NCI-H510A (cell line): ENCODE results near the gene BET1L.

ENCODE experiments used
- DNase-seq: peaks from one replicate; lab custom pipeline; 2025; lab: John Stamatoyannopoulos, UW

Gene BET1L

DNA sequence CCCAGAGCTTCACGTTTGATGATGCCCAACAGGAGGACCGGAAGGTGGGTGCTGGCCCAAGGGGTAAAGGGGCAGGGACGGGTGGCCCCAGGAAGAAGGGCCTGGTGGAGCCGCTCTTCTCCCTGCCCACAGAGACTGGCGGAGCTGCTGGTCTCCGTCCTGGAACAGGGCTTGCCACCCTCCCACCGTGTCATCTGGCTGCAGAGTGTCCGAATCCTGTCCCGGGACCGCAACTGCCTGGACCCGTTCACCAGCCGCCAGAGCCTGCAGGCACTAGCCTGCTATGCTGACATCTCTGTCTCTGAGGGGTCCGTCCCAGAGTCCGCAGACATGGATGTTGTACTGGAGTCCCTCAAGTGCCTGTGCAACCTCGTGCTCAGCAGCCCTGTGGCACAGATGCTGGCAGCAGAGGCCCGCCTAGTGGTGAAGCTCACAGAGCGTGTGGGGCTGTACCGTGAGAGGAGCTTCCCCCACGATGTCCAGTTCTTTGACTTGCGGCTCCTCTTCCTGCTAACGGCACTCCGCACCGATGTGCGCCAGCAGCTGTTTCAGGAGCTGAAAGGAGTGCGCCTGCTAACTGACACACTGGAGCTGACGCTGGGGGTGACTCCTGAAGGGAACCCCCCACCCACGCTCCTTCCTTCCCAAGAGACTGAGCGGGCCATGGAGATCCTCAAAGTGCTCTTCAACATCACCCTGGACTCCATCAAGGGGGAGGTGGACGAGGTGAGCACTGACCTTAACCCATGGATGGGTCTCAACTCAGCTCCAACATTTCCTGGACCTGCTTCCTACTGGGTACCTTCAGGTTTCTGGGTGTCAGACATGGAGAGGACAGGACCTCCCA, 2.3 kb upstream of the BET1L start:
- no peak for DNase-seq

DNA sequence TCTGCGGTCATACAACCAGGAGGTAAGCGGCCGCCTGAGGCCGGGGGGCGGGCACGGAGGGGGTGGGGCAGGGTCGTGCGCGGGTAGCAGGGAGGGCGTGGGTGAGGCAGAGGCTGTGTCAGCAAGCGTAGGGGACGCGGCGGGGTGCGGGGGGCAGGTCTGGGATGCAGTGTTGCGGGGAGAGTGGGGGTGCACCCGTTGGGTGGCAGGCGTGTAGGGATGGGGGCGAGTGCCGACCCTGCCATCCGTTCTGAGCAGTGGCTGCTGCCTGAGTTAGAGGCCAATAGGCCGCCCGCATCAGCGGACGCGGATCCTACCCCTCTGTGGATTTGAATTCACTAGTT, 1.7 kb upstream of the BET1L start:
- no peak for DNase-seq

DNA sequence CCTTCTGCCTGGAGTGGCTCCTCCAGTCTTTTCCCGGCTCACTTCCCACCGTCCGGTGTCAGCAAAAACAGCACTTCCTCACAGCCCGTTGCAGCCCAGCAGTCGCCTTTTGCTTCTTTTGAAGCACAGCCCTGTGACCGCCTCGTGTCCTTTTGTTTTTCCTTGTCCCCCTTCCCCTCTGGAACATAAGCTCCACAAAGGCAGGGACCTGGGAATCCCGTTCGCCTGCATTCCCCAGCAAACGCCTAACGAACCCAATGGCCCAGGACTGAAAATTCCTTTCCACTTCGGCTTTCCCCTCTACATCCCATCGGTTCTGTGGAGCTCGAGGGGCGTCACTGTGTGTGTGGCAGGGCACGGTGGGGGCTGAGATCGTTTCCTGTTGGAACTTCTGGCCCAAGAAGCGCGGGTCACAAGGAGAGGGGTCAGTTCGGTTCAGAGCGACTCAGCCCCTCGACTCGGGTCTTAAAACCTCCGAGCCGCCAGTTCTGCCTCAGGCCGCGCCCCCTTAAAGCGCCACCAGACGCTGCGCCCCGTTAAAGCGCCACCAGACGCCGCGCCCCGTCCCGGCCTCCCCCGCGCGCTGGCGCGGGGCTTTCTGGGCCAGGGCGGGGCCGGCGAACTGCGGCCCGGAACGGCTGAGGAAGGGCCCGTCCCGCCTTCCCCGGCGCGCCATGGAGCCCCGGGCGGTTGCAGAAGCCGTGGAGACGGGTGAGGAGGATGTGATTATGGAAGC, 1.1 kb upstream of the BET1L start:
- no peak for DNase-seq

DNA sequence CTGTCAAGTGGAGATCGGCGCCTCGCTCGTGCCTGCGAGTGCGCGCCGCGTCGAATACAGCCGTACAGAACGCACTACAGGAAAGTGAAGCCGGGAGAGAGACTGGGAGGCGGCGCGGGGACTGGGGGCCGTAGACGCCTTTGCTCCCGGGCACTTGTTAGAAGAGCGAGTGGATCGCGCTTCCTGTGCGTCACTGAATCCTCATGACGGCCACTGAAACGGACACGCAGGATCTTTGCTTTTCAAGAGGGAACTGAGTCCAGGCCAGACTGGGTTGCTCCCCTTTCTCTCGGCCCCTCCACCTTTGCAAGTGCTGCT, 623 bp upstream of the BET1L start:
- no peak for DNase-seq

DNA sequence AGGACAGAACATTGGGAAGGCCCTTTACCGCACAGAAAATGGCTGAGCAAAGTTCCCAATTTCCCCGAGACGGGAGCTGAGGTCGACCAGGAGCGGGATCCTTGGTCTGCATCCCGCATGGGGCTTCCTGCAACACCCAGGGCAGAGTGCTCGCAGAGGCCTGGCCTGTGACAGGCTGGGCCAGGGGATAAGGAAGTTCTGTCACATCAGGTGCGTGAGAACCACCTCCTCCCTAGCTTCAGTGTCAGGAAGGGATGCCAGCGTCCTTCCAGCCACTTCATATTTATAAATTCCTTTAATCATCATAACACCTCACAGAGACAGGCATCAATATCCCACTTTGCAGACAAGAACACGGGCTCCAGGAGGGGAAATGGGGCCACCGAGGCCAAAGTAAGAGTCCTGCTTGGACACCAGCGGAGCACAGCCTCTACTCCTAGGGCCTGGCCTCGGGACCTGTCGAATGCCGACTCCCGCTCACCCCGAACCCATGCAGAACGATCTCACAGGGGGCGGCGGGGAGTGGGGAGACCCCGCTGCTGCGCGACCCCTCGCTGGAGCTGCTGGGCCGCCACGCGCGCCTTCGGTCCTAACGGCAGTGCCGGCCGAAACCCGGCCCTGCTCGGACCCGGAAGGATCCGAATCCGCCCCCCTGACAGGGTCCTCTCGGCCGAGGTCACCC, 532 bp downstream of the BET1L start:
- DNase-seq = no peak

DNA sequence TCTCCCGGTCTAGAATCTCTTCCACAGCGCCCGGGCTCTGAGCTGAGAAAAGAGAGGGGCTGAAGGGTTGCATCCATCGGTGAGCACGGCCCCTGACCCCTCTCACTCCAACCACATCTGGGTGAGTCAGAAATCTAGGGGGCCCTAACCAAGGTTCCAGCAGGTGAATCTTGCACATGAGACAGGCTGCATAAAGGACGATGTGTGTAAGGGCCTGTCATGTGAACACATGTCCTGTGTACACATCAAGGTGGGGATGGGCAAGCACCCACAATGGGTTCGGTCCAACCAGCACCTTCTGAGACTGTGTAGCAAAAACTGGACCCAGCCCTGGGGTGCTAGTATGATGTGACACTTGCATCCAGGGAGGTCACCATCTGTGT, 1.2 kb downstream of the BET1L start:
- no peak for DNase-seq

DNA sequence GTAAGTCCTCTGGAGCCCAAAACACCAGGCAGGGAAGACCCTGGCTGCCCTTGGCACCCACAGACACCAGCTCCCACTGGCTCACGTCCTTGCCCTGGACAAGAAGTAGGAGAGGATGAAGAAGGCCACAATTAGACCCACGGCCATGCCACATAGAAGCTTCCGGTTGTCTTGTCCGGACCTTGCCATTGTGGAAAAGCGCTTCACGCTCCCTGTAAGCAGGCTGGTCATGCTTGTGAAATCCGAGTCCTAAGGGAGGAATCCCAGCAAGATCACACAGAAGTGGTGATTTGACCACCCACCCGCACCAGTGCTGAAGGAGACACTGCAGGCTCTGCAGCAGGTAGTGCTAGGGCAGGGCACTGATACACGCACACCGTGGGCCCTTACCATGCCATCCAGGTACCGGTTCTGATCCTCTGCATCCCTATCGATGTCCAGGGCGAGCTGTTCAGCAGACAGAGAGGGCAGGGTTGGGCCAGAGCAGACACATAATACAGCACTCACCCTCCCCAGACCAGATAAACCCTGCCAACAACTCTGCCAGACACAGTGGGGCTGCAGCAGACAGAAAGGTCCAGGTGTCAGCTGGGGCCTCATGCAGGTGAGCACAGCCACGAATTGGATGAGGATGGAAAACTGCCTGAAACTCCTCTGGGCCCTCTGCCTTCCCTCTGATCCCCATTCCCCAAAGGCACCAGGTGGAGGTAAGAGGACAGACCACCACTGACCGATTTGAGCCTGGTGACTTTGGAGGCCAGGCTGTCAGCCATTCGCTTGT, 1.8 kb downstream of the BET1L start:
- no peak for DNase-seq

DNA sequence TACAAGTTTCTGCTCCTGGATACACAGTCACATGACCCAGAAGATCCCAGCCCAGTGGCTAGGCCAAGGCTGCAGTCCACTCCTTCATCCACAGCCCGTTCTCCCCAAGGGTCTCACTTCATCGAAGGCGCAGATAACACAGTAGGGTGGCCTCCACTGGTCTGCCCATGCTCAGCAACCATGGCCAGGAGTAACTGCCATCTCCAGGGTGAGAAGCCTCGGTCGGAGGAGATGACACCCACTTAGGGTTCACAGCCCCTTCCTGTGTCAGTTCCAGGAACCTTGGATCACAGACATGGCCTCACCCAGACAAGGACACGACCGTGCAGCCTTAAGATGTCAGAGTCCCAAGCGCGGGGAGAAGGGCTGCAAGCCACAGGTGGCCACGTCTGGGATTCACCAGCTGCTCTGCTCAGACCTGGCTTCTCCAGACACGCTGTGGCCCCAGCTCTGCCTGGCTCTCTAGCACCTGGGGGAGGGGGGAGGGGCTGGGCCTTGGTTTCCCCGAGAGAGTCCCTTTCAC, 2.6 kb downstream of the BET1L start:
- DNase-seq = no peak

DNA sequence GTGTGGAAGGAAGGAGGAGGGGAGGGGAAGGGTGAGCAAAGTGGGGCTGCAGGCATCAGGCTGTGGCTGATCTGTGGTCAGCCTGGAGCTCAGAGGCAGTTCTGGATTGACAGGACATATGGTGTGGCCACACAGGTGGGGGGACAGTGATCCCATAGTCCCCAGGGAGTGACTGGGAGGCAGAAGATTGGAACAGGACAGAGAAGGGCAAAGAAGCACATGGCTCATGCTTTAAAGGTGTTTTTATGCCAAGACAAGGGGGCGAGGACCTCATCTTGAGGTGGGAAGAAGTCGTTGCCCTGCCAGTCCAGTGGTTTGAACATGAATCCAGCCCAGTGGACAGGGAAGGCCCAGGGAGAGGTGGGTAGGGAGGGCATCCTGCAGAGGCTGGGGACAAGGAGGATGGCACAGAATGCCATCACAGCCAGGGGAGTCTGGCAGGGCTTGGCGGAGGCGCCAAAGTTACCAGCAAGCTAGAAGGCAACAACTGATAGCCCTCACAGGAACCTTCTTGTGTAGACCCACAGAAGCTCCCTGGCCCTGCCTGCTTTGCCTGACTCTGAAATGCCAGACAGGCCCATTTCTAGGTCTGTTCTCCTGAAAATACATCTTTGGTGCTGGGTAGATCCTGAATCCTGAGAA, 3.1 kb downstream of the BET1L start:
- DNase-seq = no peak

DNA sequence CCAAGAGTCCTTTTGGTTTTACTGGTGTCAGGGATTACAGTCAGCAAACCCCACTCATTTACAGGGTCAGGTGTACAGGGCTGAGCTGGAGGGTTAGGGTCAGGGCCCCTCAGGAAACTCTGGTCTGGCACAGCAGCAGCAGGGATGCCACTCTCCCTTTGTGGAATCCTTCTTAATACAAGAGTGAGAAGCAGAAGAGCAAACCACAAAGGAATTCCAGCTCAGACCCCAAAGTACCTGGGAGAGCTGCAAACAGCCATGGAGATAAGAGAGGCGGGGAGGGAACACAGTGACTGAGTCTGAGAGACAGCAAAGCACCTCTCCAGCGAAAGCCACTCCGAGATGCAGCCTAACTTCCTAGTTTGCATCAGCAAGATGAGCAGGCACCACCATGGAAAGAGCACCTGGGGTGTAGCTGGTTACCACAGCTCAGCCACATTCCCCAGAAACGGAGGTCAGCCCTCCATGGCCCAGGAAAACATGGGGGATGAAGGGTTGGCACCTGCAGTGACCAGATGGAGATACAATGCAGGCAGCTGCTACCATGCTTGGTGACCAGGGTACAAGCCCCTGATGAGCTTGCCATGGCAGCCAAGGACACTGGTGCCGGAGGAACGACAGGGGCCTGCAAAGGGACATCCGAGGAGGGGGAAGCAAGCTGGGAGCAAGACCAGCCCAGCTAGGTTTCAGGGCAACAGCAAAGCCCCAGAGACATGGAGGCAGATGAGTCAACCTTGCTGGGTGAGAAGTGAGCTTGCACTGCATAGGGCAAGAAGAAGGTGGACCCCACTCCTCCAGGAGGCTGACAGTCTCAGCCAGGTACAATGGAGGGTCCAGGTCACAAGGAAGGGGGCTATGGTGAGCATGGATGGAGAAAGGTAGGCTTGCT, 3.9 kb downstream of the BET1L start:
- DNase-seq = no peak

DNA sequence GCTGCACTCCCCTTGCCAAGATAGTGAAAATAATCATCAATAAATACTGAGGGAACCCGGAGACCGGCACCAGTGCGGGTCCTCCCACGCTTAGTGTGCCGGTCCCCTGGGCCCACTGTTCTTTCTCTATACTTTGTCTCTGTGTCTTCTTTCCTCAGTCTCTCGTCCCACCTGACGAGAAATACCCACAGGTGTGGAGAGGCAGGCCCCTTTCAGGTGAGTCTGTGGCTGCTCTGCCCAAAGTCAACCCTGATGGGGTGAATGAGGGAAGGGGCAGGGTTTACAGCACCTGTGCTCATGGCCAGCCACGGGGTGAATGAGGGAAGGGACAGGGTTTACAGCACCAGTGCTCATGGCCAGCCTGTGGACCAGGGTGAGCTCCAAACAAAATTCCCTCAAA, 4.7 kb downstream of the BET1L start:
- DNase-seq = no peak

DNA sequence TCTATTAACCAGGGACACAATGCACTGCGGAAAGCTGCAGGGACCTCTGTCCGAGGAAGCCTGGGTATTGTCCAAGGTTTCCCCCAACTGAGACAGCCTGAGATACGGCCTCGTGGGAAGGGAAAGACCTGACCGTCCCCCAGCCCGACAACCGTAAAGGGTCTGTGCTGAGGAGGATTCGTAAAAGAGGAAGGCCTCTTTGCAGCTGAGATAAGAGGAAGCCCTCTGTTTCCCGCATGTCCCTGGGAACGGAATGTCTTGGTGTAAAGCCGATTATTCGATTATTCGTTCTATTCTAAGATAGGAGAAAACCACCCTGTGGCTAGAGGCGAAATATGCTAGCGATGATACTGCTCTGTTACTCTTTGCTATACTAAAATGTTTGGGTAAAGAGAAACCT, 5.2 kb downstream of the BET1L start:
- no peak for DNase-seq

DNA sequence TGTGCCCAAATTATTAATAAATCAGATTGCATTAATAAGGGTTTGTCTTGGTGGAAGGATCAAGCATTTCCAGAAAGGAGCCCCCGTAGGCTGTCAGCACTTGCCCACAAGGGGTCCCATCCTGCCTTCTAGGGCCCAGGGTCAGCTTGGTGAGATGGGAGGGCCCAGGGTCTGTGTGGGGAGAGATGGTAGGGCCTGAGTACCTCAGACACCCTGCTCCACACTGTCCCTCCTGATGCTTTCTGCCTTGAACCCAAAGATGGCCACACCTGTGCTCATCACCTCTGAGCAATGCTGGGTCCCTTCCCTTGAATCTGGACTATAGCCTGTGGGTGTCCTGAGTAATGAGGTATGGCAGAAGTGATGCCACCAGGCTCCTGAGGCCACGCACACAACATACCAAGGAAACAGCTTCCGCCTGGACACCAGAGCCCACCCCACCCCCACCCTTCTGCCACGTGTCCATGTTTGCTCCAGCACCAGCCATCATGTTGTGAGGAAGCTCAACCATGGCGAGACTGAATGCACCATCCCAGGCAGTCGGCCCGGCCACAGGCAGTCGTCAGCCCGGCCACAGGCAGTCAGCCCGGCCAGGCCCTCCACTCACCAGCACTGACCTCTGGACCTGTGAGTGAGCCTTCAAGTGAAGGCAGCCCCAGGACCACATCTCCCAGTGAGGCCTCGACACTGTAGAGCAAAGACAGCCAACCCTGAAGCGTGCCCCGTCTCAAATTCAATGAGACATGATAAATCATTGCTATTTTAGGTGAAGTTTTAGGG, 6.8 kb downstream of the BET1L start:
- DNase-seq = no peak

DNA sequence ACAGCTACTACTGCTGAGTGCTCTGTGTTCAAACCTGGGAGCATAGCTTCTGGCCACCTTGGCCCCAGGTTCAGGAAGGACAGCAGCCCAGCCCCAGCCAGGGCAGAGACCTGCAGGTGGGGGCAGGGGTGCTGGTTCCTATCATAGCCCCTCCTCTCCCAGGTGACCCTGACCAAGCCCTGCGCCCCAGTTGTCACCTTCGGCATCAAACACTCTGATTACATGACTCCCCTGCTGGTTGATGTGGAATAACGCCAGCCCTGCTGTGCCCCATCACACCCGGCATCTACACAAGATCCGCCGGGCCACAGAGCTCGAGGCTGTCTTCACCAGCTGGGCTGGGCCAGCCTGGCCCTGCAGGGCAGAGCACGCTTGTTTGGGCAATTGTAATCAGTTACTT, 7.4 kb downstream of the BET1L start:
- no peak for DNase-seq

DNA sequence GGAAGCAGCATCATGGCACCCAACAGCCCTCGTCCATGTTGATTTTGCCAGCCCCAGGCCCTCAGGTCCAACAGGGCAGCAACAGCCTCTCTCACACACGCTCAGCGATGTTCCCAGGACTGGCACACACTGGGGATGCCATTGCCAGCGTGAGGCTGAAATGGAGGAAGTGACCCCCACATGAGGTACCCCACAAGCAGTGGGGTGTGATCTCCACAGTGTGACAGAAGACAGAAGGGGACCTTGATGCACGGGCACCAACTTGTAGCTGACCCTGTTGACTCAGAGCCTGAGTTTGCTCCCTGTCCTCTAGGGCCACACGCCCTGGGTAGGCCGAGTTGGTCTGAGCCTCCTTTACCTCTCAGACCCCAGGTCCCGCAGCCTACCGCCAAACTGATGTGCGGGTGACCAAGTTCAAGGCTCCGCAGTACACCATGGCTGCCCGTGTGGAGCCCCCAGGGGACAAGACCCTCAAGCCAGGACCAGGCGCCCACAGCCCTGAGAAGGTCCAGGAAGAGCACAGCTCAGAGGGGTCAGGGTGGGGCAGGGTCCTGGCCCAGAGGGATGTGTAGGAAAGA, 8.1 kb downstream of the BET1L start:
- DNase-seq = no peak

DNA sequence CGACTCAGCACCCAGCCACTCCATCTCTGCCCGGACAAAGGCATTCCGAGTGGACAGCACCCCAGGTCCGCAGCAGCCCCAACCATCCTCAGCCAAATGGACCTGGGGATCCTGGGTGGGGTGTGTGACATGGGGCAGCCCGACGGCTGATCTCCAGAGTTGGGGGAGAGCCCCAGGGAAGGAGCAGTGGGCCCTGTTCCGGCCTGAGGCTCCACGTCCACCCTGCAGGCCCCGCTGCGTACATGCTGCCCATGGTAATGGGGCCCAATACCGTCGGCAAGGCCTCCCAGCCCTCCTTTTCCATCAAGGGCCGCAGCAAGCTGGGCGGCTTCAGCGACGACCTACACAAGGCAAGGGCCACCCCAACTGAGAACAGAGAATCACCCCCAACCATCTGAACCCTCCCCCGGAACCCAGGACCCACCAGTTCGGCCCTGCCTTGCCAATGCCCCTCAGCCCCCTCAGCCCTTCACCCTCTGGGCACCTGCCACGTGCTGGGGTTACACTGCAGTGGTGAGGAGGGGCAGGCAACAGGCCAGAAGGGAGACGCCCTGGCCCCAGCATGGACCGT, 8.9 kb downstream of the BET1L start:
- DNase-seq = no peak

DNA sequence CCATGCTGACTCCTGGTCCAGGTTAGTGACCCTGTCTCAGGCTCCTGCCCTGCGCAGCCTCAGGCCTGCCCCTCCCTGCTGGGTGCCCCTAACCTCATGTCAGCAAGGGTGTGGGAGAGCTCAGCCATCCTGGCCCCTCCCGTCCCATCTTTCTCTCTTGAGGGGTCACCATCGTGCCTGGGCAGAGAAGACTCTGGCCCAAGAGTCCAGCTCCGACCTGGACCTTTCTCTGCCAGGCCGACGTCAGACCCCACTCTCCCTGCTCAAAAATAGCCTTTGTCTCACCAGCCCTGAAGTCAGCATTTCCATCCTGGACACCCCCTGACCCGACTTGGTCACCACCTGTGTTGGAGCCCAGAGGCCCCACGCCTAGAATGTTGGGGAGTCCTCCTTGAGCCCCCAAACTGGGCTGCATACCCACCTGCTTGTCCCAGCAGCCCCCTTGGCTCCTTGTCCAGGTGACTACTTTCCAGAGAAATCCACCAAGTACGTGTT, 9.4 kb downstream of the BET1L start:
- DNase-seq = no peak

DNA sequence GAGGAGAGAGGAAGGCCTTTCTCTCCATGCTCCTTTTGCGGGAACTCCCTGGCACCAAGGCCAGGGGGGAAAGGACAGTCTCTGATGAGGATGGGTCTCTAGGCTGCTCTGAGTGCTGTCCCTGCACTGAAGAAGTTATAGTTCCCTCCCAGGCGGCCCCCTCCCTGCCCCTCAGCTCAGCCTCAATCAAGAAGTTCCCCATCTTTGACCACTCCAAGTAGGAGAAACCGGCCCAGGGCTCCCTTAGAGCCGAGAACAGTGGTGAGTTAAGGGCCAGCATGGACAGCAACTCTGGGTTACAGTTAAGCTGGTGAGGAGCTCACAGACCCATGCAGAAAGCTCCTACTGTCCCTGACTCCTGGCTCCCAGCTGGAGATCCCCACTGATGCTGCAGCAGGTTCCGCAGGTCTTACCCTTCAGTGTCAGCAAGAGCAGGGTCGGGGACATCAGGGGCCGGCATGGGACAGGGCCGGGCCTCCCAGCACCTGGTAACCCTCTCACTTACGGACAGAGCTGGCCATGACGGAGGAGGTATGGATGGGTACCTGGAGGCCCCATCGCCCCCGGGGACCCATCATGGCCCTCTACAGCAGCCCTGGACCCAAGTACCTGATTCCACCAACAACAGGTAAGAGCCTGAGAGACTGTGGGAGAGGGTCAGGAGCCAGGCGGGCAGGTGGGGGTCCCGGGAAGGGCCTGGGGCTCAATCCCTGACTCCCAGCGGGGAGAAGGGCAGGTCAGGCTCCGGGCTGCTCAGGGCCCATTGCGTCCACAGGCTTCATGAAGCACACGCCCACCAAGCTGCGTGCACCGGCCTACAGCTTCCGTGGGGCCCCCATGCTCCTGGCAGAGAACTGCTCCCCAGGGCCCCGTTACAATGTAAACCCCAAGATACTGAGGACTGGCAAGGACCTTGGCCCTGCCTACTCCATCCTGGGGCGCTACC, 10.1 kb downstream of the BET1L start:
- no peak for DNase-seq
